HepG2 (cell line): ENCODE results near the gene NGFR. TPM values are rescaled to one million over a fixed set of nuclear protein-coding genes. Genes with fewer than 3 reads are reported as not detected.

Experiments
- BHLHE40 ChIP-seq: IDR thresholded peaks from 2 replicates; pipeline ENCODE4 v1.6.1; 2011; ENCODE audit warnings: low read length, improper control_type of control experiment
- GPN1 ChIP-seq: sonication (generic); formaldehyde crosslinking; IDR thresholded peaks from 2 replicates; pipeline ENCODE4 v1.5.1; 2020; ENCODE audit warnings: missing genetic modification reagents, borderline replicate concordance
- IRF2 ChIP-seq: IDR thresholded peaks from 2 replicates; pipeline ENCODE4 v1.6.1; 2018; ENCODE audit warnings: missing genetic modification reagents, missing compliant biosample characterization
- KMT2A ChIP-seq: sonication (generic); formaldehyde crosslinking; IDR thresholded peaks from 2 replicates; pipeline ENCODE4 v1.4.0; 2020; ENCODE audit warnings: missing genetic modification reagents
- MTA1 ChIP-seq: sonication (generic); formaldehyde crosslinking; IDR thresholded peaks from 2 replicates; pipeline ENCODE4 v1.4.0; 2020; ENCODE audit warnings: missing genetic modification reagents, mild to moderate bottlenecking, borderline replicate concordance
- NR2C2 ChIP-seq: sonication (generic); formaldehyde crosslinking; IDR thresholded peaks from 2 replicates; pipeline ENCODE4 v1.4.0; 2020; ENCODE audit warnings: missing genetic modification reagents, mild to moderate bottlenecking, moderate library complexity, borderline replicate concordance
- PCBP1 ChIP-seq: fragments of 200-400 bp; formaldehyde crosslinking; IDR thresholded peaks from 2 replicates; pipeline ENCODE4 v1.6.1; 2017; ENCODE audit warnings: mild to moderate bottlenecking, low read depth, low read length, borderline replicate concordance
- POLR2A ChIP-seq, 2 experiments: IDR thresholded peaks; 2 replicates each; pipeline ENCODE4 v1.6.1; 2011; ENCODE audit warnings: low read depth in 2 of 2, low read length in 2 of 2, mild to moderate bottlenecking in 1 of 2, moderate library complexity in 1 of 2; ENCODE audit not compliant: insufficient read depth in 1 of 2
- POLR2G ChIP-seq: fragments of 200-400 bp; formaldehyde crosslinking; IDR thresholded peaks from 2 replicates; pipeline ENCODE4 v1.6.1; 2018; ENCODE audit warnings: mild to moderate bottlenecking, low read depth, low read length, moderate library complexity
- RXRB ChIP-seq: IDR thresholded peaks from 2 replicates; pipeline ENCODE4 v1.6.1; 2016; ENCODE audit warnings: borderline replicate concordance, missing genetic modification reagents, missing compliant biosample characterization
- SNRNP70 ChIP-seq: fragments of 200-400 bp; formaldehyde crosslinking; IDR thresholded peaks from 2 replicates; pipeline ENCODE4 v1.6.1; 2017; ENCODE audit warnings: mild to moderate bottlenecking, low read depth, low read length, moderate library complexity
- SOX6 ChIP-seq, 2 experiments: fragments of 450-650 bp in 1 of 2; sonication (generic) in 1 of 2; formaldehyde crosslinking in 1 of 2; IDR thresholded peaks; 2 replicates each; pipeline versions ENCODE4 v1.4.0 to v1.6.1; 2017 to 2020; ENCODE audit warnings: antibody characterized with exemption in 1 of 2, mild to moderate bottlenecking in 1 of 2, missing genetic modification reagents in 1 of 2
- THAP11 ChIP-seq: IDR thresholded peaks from 2 replicates; pipeline ENCODE4 v1.6.1; 2016; ENCODE audit warnings: missing biosample characterization, missing genetic modification reagents
- ZNF101 ChIP-seq: sonication (generic); formaldehyde crosslinking; IDR thresholded peaks from 2 replicates; pipeline ENCODE4 v1.4.0; 2020; ENCODE audit warnings: mild to moderate bottlenecking, low read depth, missing genetic modification reagents, borderline replicate concordance
- ZNF138 ChIP-seq: sonication (generic); formaldehyde crosslinking; IDR thresholded peaks from 2 replicates; pipeline ENCODE4 v1.5.0; 2020; ENCODE audit warnings: mild to moderate bottlenecking, low read depth, missing genetic modification reagents
- ZNF274 ChIP-seq: sonication (generic); formaldehyde crosslinking; IDR thresholded peaks from 2 replicates; pipeline ENCODE4 v1.5.1; 2020; ENCODE audit warnings: mild to moderate bottlenecking, missing genetic modification reagents
- ZNF34 ChIP-seq: sonication (generic); formaldehyde crosslinking; IDR thresholded peaks from 2 replicates; pipeline ENCODE4 v1.4.0; 2020; ENCODE audit warnings: mild to moderate bottlenecking, missing genetic modification reagents, borderline replicate concordance
- ZNF547 ChIP-seq: sonication (generic); formaldehyde crosslinking; IDR thresholded peaks from 2 replicates; pipeline ENCODE4 v1.5.1; 2020; ENCODE audit warnings: mild to moderate bottlenecking, missing genetic modification reagents
- ZNF598 ChIP-seq: sonication (generic); formaldehyde crosslinking; IDR thresholded peaks from 2 replicates; pipeline ENCODE4 v1.5.1; 2020; ENCODE audit warnings: mild to moderate bottlenecking, missing genetic modification reagents, borderline replicate concordance
- ZNF644 ChIP-seq: IDR thresholded peaks from 2 replicates; pipeline ENCODE4 v1.6.1; 2016; ENCODE audit warnings: low read depth
- ZNF761 ChIP-seq: sonication (generic); formaldehyde crosslinking; conservative IDR thresholded peaks from 2 replicates; pipeline ENCODE4 v1.4.0; 2020; ENCODE audit warnings: mild to moderate bottlenecking, missing genetic modification reagents
- ZNF772 ChIP-seq: sonication (generic); formaldehyde crosslinking; IDR thresholded peaks from 2 replicates; pipeline ENCODE4 v1.5.0; 2020; ENCODE audit warnings: mild to moderate bottlenecking, missing genetic modification reagents
- ZNF777 ChIP-seq: sonication (generic); formaldehyde crosslinking; IDR thresholded peaks from 2 replicates; pipeline ENCODE4 v1.4.0; 2020; ENCODE audit warnings: missing genetic modification reagents
- polyA plus RNA-seq, 8 experiments: library from polyadenylated mRNA; depleted of rRNA in 3 of 8; stranded (reverse) in 7 of 8; unstranded in 1 of 8; fragments of >200 nt; fragmentation: Illumina TruSeq in 4 of 8; extraction: Trizol in 4 of 8; gene quantifications; 2 replicates each; pipeline versions ENCODE4 v1.2.1 to v1.2.3, GENCODE V29; 2011 to 2016; ENCODE audit warnings: low read depth in 4 of 8, missing spikeins in 1 of 8, mixed read lengths in 1 of 8; ENCODE audit not compliant: insufficient read depth in 1 of 8
- total RNA-seq, 5 experiments: library from RNA; depleted of rRNA; stranded (reverse); fragments of >200 nt; fragmentation: Illumina TruSeq; extraction: Trizol; gene quantifications; 2 replicates each; pipeline ENCODE4 v1.2.3, GENCODE V29; 2016; ENCODE audit warnings: low read depth in 1 of 5
- TF ChIP-seq, protein P1 (sequence below): sonication (generic); formaldehyde crosslinking; IDR thresholded peaks from 2 replicates; pipeline ENCODE4 v1.4.0; 2020; ENCODE audit warnings: low read depth, mild to moderate bottlenecking, missing genetic modification reagents
- TF ChIP-seq, protein P2 (sequence below): sonication (generic); formaldehyde crosslinking; IDR thresholded peaks from 2 replicates; pipeline ENCODE4 v1.4.0; 2020; ENCODE audit warnings: missing genetic modification reagents
- TF ChIP-seq, protein P3 (sequence below): sonication (generic); formaldehyde crosslinking; IDR thresholded peaks from 2 replicates; pipeline ENCODE4; 2020; ENCODE audit warnings: missing genetic modification reagents, mild to moderate bottlenecking, borderline replicate concordance

Gene NGFR
- total and polyA plus RNA-seq, 2 of the 13 experiments (the other 11 are each of a cell fraction or from before 2014, with no cell fraction given) = 1.1 to 1.8 TPM

- TF ChIP-seq SNRNP70 = no peak
- TF ChIP-seq ZNF598 (CRISPR knock-in tag) = 0 out of 2 replicates have a peak, but pooled peaks have one; percentile 41
- no peak for TF ChIP-seq ZNF138
- TF ChIP-seq MTA1 (CRISPR knock-in tag) = peak; percentile 68; the same call in 1 of the 2 replicates
- TF ChIP-seq ZNF547 (CRISPR knock-in tag) = peak; percentile 59; the same call in 1 of the 2 replicates
- TF ChIP-seq ZNF644 = peak; percentile 70; the same call in 1 of the 2 replicates
- TF ChIP-seq POLR2A (IDR thresholded peaks at IDR 0.05; ENCODE audit: insufficient read depth in 1 of 2, low read depth in 2 of 2, low read length in 2 of 2) = peak in 1 of 2 experiments; percentile 66; a peak in 1 of 4 replicates
- TF ChIP-seq IRF2 (CRISPR knock-in tag) = 0 out of 2 replicates have a peak, but pooled peaks have one; percentile 14
- TF ChIP-seq, protein P1, sequence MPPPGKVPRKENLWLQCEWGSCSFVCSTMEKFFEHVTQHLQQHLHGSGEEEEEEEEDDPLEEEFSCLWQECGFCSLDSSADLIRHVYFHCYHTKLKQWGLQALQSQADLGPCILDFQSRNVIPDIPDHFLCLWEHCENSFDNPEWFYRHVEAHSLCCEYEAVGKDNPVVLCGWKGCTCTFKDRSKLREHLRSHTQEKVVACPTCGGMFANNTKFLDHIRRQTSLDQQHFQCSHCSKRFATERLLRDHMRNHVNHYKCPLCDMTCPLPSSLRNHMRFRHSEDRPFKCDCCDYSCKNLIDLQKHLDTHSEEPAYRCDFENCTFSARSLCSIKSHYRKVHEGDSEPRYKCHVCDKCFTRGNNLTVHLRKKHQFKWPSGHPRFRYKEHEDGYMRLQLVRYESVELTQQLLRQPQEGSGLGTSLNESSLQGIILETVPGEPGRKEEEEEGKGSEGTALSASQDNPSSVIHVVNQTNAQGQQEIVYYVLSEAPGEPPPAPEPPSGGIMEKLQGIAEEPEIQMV = 0 out of 2 replicates have a peak, but pooled peaks have one; percentile 32
- TF ChIP-seq, protein P2, sequence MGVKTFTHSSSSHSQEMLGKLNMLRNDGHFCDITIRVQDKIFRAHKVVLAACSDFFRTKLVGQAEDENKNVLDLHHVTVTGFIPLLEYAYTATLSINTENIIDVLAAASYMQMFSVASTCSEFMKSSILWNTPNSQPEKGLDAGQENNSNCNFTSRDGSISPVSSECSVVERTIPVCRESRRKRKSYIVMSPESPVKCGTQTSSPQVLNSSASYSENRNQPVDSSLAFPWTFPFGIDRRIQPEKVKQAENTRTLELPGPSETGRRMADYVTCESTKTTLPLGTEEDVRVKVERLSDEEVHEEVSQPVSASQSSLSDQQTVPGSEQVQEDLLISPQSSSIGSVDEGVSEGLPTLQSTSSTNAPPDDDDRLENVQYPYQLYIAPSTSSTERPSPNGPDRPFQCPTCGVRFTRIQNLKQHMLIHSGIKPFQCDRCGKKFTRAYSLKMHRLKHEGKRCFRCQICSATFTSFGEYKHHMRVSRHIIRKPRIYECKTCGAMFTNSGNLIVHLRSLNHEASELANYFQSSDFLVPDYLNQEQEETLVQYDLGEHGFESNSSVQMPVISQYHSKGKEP = no peak
- TF ChIP-seq, protein P3, sequence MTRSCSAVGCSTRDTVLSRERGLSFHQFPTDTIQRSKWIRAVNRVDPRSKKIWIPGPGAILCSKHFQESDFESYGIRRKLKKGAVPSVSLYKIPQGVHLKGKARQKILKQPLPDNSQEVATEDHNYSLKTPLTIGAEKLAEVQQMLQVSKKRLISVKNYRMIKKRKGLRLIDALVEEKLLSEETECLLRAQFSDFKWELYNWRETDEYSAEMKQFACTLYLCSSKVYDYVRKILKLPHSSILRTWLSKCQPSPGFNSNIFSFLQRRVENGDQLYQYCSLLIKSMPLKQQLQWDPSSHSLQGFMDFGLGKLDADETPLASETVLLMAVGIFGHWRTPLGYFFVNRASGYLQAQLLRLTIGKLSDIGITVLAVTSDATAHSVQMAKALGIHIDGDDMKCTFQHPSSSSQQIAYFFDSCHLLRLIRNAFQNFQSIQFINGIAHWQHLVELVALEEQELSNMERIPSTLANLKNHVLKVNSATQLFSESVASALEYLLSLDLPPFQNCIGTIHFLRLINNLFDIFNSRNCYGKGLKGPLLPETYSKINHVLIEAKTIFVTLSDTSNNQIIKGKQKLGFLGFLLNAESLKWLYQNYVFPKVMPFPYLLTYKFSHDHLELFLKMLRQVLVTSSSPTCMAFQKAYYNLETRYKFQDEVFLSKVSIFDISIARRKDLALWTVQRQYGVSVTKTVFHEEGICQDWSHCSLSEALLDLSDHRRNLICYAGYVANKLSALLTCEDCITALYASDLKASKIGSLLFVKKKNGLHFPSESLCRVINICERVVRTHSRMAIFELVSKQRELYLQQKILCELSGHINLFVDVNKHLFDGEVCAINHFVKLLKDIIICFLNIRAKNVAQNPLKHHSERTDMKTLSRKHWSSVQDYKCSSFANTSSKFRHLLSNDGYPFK = no peak
- TF ChIP-seq BHLHE40 = no peak
- TF ChIP-seq ZNF777 (CRISPR knock-in tag) = no peak
- TF ChIP-seq RXRB (CRISPR knock-in tag) = peak; percentile 41
- TF ChIP-seq THAP11 (CRISPR knock-in tag) = peak; percentile 33; the same call in 1 of the 2 replicates
- 0 out of 2 replicates have a peak, but pooled peaks have one; percentile 49 for TF ChIP-seq ZNF274 (CRISPR knock-in tag)
- 0 out of 2 replicates have a peak, but pooled peaks have one; percentile 78 for TF ChIP-seq ZNF761 (CRISPR knock-in tag)
- TF ChIP-seq ZNF772 (CRISPR knock-in tag) = no peak
- TF ChIP-seq ZNF34 (CRISPR knock-in tag) = 0 out of 2 replicates have a peak, but pooled peaks have one; percentile 42
- no peak for TF ChIP-seq KMT2A (CRISPR knock-in tag)
- 0 out of 2 replicates have a peak, but pooled peaks have one; percentile 23 for TF ChIP-seq PCBP1
- TF ChIP-seq SOX6 (IDR thresholded peaks at IDR 0.05) = no peak
- peak; percentile 92 for TF ChIP-seq SOX6 (CRISPR knock-in tag; IDR thresholded peaks at IDR 0.05)
- no peak for TF ChIP-seq GPN1 (CRISPR knock-in tag)
- no peak for TF ChIP-seq ZNF101
- peak; percentile 22; the same call in 1 of the 2 replicates for TF ChIP-seq NR2C2
- TF ChIP-seq POLR2G = peak; percentile 44; the same call in 1 of the 2 replicates
Measured at GRCh38 chr17:49454050-49454449, 41.0 kb upstream of the NGFR start (continued).
